HUDEP-2 (cell line): ENCODE data around the gene ADAMTS6.

ENCODE experiments used
- DNase-seq, 76 experiments: peaks; one replicate each; lab custom pipeline; 2025; ENCODE audit not compliant: unreplicated experiment in 76 of 76; lab: John Stamatoyannopoulos, UW

Gene ADAMTS6

DNA sequence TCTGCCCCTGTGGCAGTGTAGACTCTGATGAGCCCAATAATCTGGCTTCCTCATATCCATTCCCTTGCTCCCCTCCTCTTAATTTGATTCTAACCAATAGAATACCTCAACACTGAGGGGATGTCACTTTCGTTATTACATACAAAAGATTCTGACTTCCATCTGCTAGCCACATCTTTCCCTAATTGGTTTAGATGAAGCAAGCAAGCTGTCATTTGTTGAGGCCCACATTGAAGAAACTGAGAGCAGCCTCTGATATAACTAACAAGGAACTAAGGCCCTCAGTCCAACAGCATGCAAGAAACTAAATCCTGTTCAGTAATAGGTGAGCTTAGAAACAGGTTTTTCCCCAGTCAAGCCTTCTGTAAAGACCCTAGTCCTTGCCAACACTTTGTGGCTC lies 5.8 kb downstream of the ADAMTS6 start:
- no peak for DNase-seq

GRCh38 chr5:65475336-65475735 lies 6.4 kb downstream of the ADAMTS6 start:
- no peak for DNase-seq

GRCh38 chr5:65474130-65474711 lies 7.5 kb downstream of the ADAMTS6 start:
- no peak for DNase-seq

- DNase-seq, result no peak
These were observed 13.1 kb downstream of the ADAMTS6 start for GRCh38 chr5:65468633-65469032.

DNA sequence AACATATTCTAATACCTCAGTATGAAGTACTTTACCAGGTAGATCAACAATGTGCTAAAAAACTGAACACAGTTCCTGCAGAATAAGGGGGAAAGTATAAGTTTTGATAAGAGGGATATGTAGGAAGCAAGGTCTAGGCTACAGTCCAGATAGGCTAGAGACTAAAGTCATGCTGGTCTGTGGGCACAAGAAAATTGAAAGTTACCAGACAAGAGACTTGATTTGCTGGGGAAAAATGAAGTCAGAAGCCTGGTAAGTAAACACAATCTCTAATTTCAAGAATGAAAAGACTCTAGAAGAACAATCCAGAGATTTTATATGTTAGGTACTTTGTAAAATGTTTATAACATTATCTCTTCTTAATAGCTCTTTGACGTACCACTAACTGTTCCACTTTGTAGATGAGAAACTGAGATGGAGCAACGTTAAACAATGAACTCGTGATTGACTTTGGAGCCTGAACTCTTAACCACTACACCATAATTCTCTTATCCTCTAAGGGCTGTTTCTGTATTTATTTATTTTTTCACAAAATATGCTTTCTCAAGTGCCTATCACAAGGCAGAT lies 19.5 kb downstream of the ADAMTS6 start:
- DNase-seq, result no peak

DNA sequence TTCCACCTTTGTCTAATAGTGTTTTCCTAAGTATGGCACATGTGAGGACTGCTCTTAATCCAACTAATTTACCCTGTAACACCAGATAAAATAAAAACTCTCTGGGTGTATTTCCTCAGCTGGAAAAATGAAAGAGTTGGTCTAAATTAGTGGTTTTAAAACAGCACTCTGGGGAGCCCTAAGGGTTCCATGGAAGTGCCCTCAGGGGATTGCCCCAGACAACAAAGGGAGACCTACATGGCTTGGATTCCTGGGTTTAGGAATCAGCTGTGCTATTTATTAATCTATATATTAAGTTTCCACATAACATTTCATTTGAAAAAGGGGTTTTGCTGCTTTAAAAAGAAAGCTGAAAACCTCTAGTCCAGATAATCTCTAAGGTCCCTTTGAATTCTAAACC lies 20.2 kb downstream of the ADAMTS6 start:
- no peak for DNase-seq

DNA sequence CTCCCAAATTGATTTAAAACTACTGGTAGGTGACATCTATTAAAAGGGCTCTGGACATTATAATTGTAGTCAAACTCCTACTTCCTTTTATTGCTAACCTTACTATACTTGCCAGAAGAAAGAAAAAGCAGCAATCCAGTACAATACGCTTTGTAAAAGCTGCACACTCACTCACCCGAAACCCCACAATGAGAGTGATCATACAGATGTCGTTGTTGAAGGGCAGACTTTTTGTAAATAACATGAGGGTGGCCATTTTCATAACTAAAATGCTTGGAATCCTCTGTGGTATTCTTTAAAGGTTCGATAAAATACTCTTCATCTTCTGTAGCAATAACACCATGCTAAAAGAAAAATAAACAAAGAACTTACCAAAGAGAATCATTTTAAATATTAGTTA lies 21.7 kb downstream of the ADAMTS6 start:
- DNase-seq, result no peak

DNA sequence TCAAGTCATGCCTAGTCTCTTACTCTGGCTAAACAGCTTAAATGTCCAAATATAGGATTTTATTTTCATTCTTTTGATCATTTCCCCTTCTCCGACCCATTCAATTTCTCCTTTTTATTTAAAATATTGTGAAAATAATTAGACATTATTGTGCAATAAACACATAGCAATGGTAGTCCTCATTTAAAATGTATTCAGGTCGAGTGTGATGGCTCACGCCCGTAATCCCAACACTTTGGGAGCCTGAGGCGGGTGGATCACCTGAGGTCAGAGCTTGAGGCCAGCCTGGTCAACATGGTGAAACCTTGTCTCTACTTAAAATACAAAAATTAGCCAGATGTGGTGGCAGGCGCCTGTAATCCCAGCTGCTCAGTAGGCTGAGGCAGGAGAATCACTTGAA lies 26.7 kb downstream of the ADAMTS6 start:
- no peak for DNase-seq

GRCh38 chr5:65451436-65451835 lies 30.3 kb downstream of the ADAMTS6 start:
- DNase-seq, result no peak

DNA sequence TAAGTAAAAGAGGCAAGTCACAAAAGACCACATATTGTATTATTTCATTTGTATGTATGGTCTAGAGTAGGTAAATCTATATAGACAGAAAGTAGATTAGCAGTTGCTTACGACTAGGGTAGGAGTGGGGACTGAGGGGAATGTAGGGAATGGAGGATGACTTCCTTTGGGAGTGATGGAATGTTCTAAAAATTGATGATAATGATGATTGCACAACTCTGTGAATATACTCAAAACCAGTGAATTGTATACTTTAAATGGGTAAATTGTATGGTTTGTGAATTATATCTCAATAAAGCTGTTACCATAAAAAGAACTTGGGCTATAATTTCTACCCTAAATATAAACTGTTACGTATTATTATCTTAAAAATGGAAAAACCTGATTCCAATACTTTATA lies 35.0 kb downstream of the ADAMTS6 start:
- no peak for DNase-seq

DNA sequence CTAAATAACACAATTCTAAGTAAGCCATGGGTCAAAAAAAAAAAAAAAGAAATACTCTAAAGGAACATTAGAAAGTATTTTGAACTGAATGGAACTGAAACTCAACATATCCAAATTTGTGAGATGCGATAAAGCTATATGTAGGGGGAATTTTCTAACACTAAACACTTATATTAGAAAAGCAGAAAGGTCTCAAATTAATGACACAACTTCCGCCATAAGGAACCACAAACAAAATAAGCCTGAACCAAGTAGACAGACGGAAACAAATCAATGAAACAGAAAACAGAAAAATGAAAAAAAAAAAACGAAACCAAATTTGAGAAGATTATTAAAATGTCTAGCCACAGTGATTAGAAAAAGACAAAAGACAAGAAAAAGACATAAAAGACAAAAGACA lies 39.9 kb downstream of the ADAMTS6 start:
- no peak for DNase-seq

DNA sequence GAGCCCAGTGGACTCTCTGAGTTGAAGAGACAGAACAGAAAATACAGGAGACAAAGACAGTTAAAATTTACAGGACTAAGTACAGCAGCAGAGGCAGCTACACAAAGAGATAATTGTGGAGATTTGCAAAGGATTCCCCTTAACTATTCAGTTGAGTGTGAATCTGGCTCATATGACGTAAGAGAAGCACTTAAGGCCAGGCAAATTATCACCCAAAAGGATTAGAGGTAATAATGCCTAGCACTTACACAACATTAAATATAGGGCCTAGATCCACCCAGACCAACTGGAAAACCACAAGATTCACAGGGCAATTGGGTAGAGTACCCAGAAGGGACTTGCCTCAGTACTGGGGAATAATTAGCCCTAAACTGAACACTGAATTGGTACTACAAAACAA lies 41.3 kb downstream of the ADAMTS6 start:
- DNase-seq, result no peak

GRCh38 chr5:65434122-65434521 lies 47.6 kb downstream of the ADAMTS6 start:
- no peak for DNase-seq

DNA sequence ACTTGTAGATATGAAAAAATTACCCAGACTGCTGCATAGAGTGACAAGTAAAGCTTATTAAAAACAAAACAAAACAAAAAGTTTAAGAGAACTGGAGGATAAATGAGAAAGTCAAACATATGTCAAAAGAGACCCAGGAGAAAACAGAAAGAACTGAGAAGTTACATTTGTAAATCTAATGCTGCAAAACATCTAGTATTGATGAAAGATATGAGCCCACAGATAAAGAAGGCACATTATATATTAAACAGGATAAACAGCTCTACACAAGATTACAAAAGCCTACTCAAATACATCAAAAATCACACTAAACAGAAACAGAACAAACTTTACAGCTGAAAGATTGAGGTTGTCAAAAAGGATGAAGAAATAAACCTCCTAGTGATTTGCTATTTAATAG lies 55.1 kb downstream of the ADAMTS6 start:
- DNase-seq, result no peak

- no peak for DNase-seq
These were observed 58.1 kb downstream of the ADAMTS6 start for GRCh38 chr5:65423623-65424022.

DNA sequence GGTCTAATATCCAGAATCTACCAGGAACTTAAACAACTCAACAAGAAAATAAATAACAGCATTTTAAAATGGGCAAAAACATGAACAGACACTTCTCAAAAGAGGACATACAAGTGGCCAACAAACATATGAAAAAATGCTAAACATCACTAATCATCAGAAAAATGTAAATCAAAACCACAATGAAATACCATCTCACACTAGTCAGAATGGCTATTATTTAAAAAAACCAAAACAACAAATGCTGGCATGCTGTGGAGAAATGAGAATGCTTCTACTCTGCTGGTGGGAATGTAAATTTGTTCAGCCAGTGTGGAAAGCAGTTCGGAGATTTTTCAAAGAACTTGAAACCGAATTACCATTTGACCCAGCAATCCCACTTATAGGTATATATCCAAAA lies 63.1 kb downstream of the ADAMTS6 start:
- no peak for DNase-seq

GRCh38 chr5:65413822-65414221 lies 67.9 kb downstream of the ADAMTS6 start:
- DNase-seq, result no peak

DNA sequence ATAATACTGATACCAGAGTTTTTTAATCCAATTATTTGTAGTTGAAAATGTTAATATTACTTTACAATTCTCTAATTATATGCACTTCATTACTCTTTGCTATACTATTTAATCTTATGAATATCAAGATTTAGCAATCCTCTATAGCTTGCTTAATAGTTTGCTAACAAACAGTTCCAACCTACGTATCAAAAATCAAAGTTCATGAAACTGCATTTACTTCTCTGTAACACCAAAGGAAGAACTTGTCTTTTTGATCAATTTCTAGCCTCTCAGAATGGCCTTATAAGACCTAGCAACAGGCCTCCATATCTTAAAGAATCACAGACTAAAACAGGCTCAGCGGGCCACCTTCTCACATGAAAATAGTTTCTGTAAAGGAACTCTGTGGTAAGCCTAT lies 68.9 kb downstream of the ADAMTS6 start:
- no peak for DNase-seq

GRCh38 chr5:65411356-65411755 lies 70.4 kb downstream of the ADAMTS6 start:
- no peak for DNase-seq

DNA sequence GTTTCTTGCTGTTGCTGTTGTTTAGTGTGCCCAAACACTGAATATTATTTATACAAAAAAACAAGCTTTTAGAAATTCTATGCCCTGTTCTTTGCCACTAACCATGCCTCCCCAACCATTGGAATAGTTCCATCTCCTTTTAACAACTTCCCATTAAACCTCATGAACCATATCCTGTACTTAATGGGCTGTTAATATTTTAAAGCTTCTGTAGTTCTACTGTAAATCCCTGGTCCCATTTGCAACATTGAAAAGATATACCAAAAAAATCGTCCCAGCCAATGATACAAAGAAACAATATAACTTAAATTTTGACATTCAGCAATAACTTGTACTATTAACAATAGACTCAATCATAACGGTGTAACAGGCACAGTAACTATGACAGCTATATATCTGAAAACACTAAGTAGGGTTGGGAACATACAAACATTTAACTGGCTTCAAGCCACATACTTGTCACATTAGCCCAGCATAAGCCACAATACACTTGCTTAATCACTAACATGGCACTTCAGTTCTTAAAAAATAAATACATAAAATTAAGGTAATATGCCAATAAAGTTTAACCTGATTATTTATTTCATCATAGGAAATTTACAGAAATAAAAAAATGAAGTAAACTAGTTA lies 86.1 kb downstream of the ADAMTS6 start:
- no peak for DNase-seq

- DNase-seq, result no peak
These were observed 87.6 kb downstream of the ADAMTS6 start for GRCh38 chr5:65394087-65394486.

GRCh38 chr5:65391591-65391990 lies 90.1 kb downstream of the ADAMTS6 start:
- no peak for DNase-seq

- DNase-seq, result no peak
These were observed 91.5 kb downstream of the ADAMTS6 start for GRCh38 chr5:65390208-65390607.
